Activated effector memory CD4-positive, alpha-beta T cell treated with anti-CD3 and anti-CD28 coated beads, Interleukin-2, amount 50 U/mL, for 16 hours (primary cell): Measurements from ENCODE around the gene CEP192.
"Not testable (repeated sequence)": the region's sequence is repeated elsewhere in the genome, so short reads cannot be mapped to it uniquely, and the experiment has no call there.

Source experiments
- DNase-seq: peaks from one replicate; pipeline ENCODE4 v3.0.0-alpha.2; 2020

The CEP192 gene, protein sequence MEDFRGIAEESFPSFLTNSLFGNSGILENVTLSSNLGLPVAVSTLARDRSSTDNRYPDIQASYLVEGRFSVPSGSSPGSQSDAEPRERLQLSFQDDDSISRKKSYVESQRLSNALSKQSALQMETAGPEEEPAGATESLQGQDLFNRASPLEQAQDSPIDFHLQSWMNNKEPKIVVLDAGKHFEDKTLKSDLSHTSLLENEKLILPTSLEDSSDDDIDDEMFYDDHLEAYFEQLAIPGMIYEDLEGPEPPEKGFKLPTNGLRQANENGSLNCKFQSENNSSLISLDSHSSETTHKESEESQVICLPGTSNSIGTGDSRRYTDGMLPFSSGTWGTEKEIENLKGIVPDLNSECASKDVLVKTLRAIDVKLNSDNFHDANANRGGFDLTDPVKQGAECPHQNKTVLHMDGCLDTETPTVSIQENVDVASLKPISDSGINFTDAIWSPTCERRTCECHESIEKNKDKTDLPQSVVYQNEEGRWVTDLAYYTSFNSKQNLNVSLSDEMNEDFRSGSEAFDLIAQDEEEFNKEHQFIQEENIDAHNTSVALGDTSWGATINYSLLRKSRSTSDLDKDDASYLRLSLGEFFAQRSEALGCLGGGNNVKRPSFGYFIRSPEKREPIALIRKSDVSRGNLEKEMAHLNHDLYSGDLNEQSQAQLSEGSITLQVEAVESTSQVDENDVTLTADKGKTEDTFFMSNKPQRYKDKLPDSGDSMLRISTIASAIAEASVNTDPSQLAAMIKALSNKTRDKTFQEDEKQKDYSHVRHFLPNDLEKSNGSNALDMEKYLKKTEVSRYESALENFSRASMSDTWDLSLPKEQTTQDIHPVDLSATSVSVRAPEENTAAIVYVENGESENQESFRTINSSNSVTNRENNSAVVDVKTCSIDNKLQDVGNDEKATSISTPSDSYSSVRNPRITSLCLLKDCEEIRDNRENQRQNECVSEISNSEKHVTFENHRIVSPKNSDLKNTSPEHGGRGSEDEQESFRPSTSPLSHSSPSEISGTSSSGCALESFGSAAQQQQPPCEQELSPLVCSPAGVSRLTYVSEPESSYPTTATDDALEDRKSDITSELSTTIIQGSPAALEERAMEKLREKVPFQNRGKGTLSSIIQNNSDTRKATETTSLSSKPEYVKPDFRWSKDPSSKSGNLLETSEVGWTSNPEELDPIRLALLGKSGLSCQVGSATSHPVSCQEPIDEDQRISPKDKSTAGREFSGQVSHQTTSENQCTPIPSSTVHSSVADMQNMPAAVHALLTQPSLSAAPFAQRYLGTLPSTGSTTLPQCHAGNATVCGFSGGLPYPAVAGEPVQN (N-terminal part only)

DNA sequence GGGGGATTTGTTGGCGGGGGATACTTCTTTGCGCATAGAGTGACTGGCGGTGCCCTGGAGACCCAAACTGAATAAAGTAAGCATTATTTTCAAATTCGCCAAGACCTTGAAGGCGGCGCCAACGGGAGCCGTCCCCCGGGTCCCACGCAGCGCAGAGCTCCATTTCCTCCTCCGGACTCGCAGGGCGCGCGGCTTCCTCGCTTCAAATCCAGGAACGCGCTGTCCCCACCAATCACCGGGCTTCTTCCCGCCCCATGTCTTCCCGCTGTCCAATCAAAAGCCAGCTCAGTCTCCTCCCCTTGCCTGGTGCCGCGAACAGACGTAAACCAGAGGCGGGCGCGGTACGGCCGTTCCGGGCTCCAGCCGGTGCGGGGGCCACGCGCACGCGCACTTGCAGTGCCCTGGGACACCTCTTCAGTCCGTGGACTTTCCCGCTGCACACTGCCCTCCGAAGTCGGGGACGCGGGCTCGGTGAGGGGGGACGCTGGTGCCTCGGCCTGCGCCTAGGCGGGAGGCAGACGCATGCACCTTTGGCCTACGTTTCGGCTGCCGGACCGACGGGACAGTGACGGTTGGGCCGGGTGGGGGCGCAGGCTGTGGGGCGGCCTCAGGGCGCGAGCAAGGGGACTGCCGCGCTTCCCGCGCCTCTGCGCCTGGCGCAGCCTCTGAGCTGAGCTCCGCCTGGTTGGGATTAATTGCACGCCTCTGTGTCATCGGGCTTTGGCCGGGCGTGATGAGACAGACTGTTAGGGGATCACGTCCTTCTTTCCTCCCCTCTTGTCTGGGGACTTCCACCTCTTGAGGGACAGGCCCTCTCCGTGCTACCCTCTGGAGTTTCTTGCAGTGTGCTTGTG is at the start of gene CEP192:
TSS of gene CEP192 (plus strand) at position 396 of the 854 bp plus-strand sequence. CDS start 8,063 bp downstream, outside the sequence.
- DNase-seq: peak; percentile 99

DNA sequence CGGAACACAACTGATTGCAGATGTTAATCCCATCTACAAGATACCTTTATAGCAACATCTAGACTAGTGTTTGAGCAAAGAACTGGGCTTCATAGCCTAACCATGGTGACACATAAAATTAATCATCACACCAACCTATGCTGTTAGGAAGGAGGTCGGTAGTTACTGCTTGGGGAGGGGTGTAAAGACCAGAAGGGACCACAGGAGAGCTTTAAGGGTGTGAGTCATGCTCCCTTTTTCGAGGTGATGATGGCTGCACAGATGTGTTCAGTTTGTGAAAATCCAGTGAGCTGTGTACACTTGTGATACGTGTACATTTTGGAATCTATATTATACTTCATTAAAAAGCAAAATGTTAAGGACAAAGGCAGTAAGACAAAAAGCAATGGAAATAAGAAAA is 47.9 kb upstream of the CEP192 start:
- no peak for DNase-seq

DNA sequence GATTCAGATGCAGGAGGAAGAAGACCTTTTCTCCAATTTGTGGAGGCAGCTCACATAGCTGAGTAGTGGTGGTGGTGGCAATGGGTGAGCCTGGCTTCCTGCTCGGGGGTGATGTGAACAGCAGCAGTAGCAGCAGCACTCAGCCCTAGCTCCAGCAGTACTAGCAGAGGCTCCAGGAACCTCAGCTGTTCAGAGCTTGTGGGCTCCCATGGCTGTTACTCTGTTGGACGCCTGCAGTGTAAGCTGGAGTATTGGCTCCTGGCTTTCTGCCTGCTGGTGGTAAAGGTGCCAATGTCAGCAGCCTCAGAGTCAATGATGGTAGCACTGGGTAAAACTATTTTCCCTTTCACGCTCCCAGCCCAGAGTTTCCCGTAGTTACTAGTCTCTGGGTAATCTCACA is 46.5 kb upstream of the CEP192 start:
- DNase-seq: no peak

DNA sequence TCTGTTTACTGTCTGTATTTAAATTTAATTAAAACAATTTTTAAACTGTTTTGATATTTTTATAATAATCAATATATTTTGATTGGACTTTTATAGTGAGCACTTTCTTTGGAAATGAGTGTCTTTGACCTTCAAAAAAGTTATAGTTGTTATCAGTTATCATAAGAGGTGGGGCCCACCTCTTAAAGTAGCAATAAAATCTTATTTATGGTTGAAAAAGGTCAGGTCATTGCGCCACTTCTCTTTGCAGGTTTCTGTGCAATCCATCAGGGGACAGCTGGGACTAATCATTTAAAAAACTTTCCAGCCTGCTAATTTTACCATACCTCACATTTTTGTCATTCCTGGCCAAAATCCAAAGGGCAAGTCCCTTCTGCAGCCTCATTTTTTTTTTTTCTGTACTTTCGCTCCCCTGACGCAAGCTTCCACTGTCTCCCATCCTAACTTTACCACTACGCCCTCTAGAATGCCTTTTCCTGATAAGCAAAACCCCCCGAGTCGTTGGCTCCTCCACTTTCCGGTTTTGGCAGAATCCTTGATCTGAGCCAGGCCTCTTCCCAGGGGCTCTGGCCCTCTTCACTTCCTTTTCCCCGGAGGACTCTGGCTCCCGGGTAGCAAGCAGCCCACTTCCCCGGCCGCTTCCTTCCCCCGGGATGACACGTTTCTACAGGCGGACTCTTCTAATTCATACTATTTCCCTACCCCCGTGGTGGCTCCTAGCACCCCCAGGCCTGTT is 44.4 kb upstream of the CEP192 start:
- no peak for DNase-seq

DNA sequence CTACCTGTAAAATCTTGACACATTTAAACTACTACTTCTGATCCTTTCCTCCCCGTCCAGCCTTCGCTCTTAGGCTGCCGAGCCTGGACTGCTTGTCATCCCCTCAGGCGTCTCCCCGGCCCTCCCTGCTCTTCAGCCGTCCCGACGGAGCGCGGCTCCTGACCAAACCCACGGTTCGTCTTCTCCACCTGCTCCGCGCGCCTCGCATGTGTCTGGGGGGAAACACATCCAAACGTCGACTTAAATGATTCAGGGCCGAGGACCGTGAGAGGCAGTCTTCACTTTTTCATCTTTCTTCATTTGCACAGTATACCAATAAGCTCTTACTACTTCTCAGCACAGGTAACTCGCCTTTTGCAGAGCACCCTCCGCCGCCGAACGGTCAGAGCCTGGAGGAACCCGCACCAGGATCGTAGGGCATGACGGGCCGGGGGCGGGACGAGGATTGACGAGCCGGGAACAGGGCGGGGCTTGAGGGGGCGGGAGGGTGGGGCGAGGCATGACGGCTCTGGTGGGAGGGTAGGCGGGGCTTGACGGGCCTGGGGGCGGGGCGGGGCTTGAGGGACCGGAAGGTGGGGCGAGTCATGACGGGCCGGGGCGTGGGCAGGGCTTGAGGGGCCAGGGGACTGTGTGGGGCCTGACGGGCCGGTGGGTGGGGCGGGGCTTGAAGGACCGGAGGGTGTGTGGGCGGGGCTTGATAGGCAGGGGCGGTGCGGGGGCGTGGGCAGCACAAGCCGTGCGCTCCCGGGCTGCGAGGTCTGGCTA is 43.7 kb upstream of the CEP192 start, which contains the start of gene SEH1L:
TSS of gene SEH1L (plus strand) at position 727 of the 765 bp plus-strand sequence. CDS start 111 bp downstream, outside the sequence.
- peak; percentile 99 for DNase-seq

DNA sequence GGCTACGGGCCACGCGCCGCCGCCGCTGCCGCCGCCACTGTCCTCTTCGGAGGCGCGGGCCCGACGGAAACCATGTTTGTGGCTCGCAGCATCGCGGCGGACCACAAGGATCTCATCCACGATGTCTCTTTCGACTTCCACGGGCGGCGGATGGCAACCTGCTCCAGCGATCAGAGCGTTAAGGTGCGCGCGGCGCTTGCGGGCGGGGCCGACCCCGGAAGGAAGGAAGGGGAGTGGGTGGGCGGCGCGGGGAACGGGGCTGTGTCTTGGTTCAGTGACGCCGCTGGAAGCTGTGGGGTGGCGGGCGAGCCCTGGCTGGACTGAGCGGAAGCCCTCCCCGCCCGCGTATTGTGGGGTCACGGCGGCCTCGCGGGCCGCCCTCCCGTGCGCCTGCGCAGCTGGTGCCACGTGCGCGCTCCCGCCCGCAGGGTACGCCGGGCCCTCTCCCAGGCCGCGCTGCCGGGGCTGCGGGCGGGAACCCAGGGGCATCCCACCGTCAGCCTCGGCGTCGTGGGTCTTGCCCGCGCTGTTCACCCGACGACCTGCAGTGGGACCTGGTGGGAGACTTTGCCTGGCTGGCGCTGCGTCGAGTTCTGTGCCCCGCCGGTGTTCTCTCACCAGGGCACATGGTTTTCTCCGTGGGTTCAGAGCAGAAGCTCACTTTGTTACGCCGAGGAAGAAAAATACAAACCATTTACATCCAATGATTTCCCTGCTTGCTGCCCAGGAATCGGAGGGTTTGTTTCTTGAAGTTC is 42.9 kb upstream of the CEP192 start:
- DNase-seq: peak; percentile 99

DNA sequence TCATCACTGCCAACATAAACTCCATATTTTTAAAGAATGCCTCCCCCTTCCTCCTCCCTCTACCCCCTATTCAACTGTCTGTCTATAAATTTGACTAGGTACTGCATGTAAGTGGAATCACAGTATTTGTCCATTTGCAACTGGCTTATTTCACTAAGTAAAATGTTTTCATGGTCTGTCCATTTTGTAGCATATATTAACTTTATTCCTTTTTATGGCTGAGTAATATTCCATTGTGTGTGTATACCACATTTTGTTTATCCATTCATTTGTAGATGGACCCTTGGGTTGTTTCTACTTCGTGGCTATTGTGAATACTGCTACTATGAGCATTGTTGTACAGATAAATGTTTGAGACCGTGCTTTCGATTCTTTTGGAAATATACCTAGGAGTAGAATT is 32.7 kb upstream of the CEP192 start:
- no peak for DNase-seq

DNA sequence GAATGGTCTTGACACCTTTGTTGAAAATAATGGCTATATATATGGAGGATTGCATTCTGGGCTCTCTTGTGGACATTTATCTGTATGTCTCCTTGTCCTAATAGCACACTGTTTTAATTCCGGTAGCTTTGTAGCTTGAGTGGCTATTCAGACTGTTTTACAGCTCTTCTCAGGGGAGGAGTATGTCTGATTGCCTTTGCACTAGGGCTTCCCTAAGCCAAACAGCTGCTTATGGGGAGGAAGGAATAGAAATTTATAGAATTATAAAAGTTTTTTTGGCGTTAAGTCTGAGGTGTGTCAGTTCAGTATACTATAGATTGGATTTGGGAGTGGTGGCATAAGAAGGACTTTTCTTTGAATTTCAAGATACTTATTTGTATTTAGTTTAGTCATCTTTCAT is 30.8 kb upstream of the CEP192 start:
- no peak for DNase-seq

DNA sequence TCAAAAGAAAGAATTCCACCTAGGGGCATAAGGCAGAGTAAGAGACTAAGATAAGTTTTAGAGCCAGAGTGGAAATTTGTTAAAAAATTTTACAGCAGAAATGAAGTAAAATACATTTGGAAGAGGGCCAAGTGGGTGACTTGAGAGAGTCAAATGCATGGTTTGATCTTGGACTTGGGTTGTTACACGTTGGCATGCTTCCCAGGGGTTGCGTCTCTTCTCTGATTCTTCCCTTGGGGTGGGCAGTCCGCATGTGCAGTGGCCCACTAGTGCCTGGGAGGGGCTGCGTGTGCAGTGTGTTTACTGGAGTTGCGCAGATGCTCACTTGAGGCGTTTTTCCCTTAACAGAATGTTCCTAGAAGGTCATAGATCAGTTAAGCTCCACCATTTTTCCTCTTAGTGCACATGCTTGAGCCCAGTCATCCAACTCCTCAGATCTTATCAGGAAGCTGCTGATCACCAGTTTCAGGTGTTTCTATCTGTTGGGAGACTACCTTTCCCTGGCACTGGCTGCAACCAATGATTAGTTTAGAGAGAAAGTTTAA is 30.2 kb upstream of the CEP192 start:
- no peak for DNase-seq

DNA sequence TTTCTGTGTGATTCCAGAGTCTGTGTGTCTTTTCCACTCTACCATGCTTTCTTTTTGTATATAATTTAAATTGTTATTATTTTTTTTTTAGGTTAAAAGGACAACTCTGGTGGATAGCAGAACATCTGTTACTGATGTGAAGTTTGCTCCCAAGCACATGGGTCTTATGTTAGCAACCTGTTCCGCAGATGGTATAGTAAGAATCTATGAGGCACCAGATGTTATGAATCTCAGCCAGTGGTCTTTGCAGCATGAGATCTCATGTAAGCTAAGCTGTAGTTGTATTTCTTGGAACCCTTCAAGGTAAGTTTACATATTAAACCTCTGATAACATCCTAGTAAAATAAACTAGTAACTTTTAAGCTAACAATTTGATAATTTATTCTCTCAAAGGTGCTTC is 28.1 kb upstream of the CEP192 start:
- no peak for DNase-seq

DNA sequence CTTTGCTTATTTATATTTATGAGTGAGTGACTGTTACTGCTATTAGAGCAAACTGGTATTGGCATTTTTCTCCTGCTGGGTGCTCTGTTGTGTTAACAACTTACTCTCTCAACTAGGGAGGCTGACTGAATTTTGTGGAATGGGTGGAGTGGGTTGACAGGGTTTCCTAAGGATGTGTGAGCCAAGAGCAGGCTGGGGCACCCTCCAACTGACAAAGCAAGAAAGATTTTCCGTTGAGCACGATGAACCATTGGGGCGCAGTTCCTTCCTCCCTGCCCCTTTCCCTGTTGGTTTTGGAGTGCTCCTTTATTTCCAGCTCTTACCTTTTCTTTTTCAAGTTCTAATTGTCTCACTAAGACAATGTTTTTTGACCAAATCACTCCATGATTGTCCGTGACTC is 23.0 kb upstream of the CEP192 start:
- DNase-seq: no peak

DNA sequence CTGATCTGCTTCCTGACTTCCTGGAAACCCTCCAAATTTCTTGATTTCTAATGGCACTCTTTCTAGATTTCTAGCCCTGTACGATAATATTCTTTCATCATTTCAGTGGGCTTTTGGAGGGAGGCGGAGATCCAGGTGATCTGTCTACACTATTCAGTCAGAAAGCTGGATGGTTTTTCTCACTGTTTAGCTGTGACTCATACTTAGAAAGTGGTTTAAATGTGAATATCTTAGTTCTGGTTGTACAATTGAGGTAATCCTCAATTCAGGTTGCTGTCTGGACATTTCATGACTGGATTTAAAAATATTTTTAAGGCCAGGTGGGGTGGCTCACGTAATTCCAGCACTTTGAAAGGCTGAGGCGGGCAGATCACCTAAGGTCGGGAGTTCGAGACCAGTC is 22.5 kb upstream of the CEP192 start:
- DNase-seq: no peak

DNA sequence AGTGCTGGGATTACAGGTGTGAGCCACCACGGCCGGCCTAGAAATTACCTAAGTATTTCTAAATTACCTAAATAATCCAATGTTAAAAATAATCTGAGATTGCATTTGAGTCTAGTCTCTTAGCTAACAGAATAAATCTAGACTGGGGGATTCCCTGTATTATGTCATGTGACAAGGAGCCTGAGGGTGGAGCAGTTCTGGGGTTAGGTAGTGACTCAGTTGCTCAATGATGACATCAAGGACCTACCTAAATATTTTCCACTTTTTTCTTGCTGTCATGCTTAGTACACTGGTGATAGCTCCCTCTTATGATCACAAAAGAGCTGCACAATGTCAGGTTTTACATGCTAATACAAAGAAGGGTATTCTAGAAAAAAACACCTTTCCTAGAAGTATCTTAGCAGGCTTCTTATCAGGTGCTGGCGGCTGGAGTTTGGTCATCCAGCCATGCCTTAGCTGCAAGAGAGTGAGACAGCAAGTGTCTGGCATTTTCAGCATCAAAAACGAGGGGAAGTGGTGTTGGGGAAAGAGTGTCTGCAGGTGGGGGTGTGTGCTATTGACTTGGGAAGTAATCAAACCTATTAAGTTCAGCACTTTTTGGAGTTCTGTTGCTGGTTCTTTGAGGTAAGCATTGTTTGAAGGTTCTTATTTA is 17.5 kb upstream of the CEP192 start:
- no peak for DNase-seq

DNA sequence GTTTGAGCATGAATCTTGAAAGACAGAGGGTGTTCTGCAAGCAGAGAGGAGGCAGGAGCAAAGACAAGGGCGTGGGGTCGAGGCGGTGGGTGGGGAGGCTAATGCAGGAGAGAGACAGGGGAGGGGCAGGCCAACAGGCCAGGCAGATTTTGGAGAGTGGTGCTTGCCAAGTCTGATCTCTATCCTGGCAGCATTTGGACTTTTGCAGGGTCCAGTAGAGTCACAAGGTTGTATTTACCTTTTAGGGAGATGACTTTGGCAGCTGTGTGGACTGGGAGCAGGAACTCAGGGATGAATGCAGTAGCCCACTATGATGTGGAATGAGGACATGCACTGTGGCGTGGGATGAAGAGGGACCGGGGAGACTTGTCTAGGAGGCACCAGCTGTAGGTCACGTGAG is 15.7 kb upstream of the CEP192 start:
- no peak for DNase-seq

DNA sequence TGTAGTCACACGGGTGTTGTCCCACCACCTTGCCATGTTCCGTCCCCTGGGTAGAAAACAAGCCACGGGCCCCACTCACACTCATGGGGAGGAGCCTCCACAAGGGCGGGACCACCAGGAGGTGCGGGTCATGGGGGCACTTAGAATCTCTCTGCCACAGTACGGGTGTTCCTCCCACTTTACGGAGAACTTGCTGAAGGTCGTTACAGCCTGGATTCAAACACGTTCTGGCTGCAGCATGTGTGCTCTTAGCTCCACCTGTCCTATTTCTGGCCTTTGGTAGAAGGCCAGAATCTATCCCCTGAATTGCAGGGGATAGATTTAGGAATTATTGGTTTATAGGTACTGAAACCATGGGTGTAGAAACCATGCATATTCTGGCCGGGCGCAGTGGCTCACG is 14.9 kb upstream of the CEP192 start:
- DNase-seq: no peak

DNA sequence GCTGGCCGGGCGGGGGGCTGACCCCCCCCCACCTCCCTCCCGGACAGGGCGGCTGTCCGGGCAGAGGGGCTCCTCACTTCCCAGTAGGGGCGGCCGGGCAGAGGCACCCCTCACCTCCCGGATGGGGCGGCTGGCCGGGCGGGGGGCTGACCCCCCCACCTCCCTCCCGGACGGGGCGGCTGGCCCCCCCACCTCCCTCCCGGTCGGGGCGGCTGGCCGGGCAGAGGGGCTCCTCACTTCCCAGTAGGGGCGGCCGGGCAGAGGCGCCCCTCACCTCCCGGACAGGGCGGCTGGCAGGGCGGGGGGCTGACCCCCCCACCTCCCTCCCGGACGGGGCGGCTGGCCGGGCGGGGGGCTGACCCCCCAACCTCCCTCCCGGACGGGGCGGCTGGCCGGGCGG is 11.1 kb upstream of the CEP192 start:
- DNase-seq: not testable (repeated sequence)

DNA sequence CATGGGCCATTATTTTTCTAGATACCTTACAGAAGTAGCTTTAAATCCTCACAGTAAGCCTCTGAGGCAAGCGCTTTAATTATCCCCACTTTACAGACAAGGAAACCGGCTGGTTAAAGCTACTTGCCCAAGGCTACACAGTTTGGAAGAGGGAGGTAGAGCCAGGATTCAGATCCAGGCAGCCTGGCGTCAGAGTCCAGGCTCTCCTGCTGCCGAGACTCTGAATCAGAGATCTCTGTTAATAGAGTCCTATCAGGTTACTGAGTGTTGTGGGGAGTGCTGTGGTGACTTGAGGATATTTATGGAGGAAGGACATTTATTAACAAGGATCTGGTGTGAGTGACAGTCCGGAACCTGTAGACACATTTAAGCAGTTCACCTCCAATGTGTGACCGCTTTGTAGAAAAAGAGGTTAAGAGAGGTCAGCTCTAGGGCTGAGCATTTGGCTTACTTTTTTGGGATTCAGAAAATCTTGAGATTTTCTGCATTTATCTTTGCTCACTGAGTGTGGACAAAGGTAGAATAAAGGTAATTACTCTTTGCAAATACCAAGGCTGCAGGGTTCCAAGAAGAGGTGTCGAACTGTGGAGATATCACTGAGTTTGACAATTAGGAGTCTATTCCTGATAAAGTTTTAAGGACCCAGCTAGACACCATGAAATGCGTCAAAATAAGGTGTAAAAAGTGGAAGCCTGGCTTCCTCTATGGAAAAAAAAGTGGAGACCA is 1.6 kb upstream of the CEP192 start:
- DNase-seq: no peak

DNA sequence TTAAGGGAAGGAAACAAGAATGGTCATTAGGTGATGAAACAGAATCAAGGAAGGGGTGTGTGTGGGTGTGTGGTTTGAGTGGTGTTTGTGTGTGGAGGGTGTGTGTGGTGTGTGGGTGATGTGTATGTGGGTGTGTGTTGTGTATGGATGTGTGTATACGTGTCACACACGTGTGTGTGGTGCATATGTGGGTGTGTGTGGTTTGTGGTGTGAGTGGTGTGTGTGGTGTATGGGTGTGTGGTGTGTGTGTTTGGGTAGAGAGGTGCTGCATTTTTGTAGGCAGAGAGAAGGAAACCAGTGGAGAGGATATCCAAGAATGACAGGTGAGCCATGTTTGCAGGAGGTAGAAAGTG is 1.1 kb upstream of the CEP192 start:
- peak; percentile 68 for DNase-seq
